ENCODE results near the gene DENND1B. TPM values are rescaled to one million over a fixed set of nuclear protein-coding genes. Genes with fewer than 3 reads are reported as not detected.
"Not testable (repeated sequence)": the region's sequence is repeated elsewhere in the genome, so short reads cannot be mapped to it uniquely, and the experiment has no call there.

The DENND1B gene
- total RNA-seq, 1 donor from 2014 or later = 29.4 TPM

- no peak for DNase-seq (ENCODE audit: low spot score)
These were observed 152.9 kb downstream of the DENND1B start for GRCh38 chr1:197622371-197622770.

GRCh38 chr1:197621761-197622160 lies 153.5 kb downstream of the DENND1B start:
- no peak for DNase-seq (ENCODE audit: low spot score)

- no peak for DNase-seq (ENCODE audit: low spot score)
These were observed 154.5 kb downstream of the DENND1B start for GRCh38 chr1:197620714-197621163.

- no peak for DNase-seq (ENCODE audit: low spot score)
These were observed 156.2 kb downstream of the DENND1B start for GRCh38 chr1:197619008-197619640.

GRCh38 chr1:197618061-197618460 lies 157.2 kb downstream of the DENND1B start:
- no peak for DNase-seq (ENCODE audit: low spot score)

GRCh38 chr1:197615693-197616011 lies 159.6 kb downstream of the DENND1B start:
- DNase-seq (ENCODE audit: low spot score) = no peak

GRCh38 chr1:197614916-197615692 lies 160.2 kb downstream of the DENND1B start:
- no peak for DNase-seq (ENCODE audit: low spot score)

GRCh38 chr1:197606168-197606845 lies 169.0 kb downstream of the DENND1B start:
- no peak for DNase-seq (ENCODE audit: low spot score)

GRCh38 chr1:197604302-197604701 lies 171.0 kb downstream of the DENND1B start:
- no peak for DNase-seq (ENCODE audit: low spot score)

GRCh38 chr1:197600751-197601150 lies 174.5 kb downstream of the DENND1B start:
- DNase-seq (ENCODE audit: low spot score) = no peak

- DNase-seq (ENCODE audit: low spot score) = no peak
These were observed 175.5 kb downstream of the DENND1B start for GRCh38 chr1:197599789-197600188.

- DNase-seq (ENCODE audit: low spot score) = no peak
These were observed 176.3 kb downstream of the DENND1B start for GRCh38 chr1:197598935-197599334.

- DNase-seq (ENCODE audit: low spot score) = no peak
These were observed 179.9 kb downstream of the DENND1B start for GRCh38 chr1:197595304-197595904.

- DNase-seq (ENCODE audit: low spot score) = no peak
These were observed 184.6 kb downstream of the DENND1B start for GRCh38 chr1:197590687-197591086.

- no peak for DNase-seq (ENCODE audit: low spot score)
These were observed 189.5 kb downstream of the DENND1B start for GRCh38 chr1:197585809-197586208.

- no peak for DNase-seq (ENCODE audit: low spot score)
These were observed 197.7 kb downstream of the DENND1B start for GRCh38 chr1:197577580-197577979.

- DNase-seq (ENCODE audit: low spot score) = not testable (repeated sequence)
These were observed 199.7 kb downstream of the DENND1B start for GRCh38 chr1:197575531-197575930.

GRCh38 chr1:197572169-197572568 lies 203.1 kb downstream of the DENND1B start:
- no peak for DNase-seq (ENCODE audit: low spot score)

GRCh38 chr1:197567442-197567841 lies 207.8 kb downstream of the DENND1B start:
- DNase-seq (ENCODE audit: low spot score) = no peak

GRCh38 chr1:197561041-197561440 lies 214.2 kb downstream of the DENND1B start:
- no peak for DNase-seq (ENCODE audit: low spot score)

GRCh38 chr1:197559655-197560054 lies 215.6 kb downstream of the DENND1B start:
- DNase-seq (ENCODE audit: low spot score) = no peak

- DNase-seq (ENCODE audit: low spot score) = no peak
These were observed 216.0 kb downstream of the DENND1B start for GRCh38 chr1:197559244-197559643.
